Measurements from ENCODE around the gene CCNA2. TPM values are rescaled to one million over a fixed set of nuclear protein-coding genes. Genes with fewer than 3 reads are reported as not detected.

The CCNA2 gene
- total RNA-seq, 3 donors from 2014 or later: 1.3 to 3.8 (median 1.8) TPM

- H3K4me1 ChIP-seq: no peaks in the 10 kb centered on the region
- peaks cover 0 to 3% of the 10 kb centered on the region in 2 donors for H3K27me3 ChIP-seq
- intact Hi-C loops (cut with DNase I; ENCODE audit: low total_unique reads): no loop called here
- no peak overlapping the region for H3K4me3 ChIP-seq
- TF ChIP-seq POLR2A (IDR thresholded peaks at IDR 0.05): no peak
- no peak for TF ChIP-seq POLR2AphosphoS5 (IDR thresholded peaks at IDR 0.05)
- no peak for TF ChIP-seq CTCF (IDR thresholded peaks at IDR 0.05)
- H3K27ac ChIP-seq: no peak overlapping the region
- no peaks in the 10 kb centered on the region for H3K9me3 ChIP-seq
- no peak for DNase-seq (ENCODE audit: low spot score in 2 of 2)
- no peaks in the 10 kb centered on the region for H3K36me3 ChIP-seq
Measured at GRCh38 chr4:121777625-121778024, 46.1 kb downstream of the CCNA2 start.

DNA sequence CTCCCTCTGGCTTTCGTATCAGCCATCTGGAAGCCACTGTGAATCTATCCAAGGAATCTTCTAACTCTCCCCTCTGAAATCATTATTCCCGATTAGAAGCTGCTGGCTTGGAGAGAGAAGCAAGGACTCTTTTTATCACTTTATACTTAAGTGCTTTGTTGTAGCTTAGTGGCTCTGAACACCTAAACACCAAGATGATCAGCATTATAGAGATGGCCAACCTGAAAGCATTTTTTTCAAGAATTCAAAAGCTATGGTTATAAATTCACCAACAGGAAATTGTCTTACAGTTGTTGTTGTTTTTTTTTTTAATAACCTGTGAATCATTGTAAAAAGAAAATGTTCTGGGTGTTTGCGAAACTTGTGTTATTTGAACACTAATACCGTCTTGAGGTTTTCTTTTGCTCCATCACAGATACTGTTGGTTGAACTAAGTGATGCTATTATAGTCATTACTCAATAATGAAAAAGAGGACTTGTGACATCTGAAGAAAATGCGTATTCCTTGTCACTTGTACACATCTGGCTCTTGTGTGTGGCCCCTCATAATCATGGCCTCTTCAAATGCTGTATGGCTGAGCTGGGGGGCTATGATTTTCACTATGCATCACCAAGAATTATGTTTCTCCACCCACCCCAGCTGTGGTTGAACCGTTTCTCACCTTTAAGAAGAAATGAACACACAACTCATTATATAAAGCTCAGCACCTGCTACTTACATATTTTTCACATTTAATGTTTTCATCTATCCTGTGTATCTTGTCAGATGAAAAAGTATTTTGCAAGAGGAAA is 46.9 kb downstream of the CCNA2 start:
- DNase-seq (ENCODE audit: low spot score in 2 of 2): no peak
- no peaks in the 10 kb centered on the region for H3K9me3 ChIP-seq
- no peaks in the 10 kb centered on the region for H3K36me3 ChIP-seq
- H3K4me1 ChIP-seq: no peaks in the 10 kb centered on the region
- intact Hi-C loops (cut with DNase I; ENCODE audit: low total_unique reads): no loop called here
- no peak for TF ChIP-seq CTCF (IDR thresholded peaks at IDR 0.05)
- no peak for TF ChIP-seq POLR2AphosphoS5 (IDR thresholded peaks at IDR 0.05)
- no peak for TF ChIP-seq POLR2A (IDR thresholded peaks at IDR 0.05)
- no peak overlapping the region for H3K4me3 ChIP-seq
- peaks cover 0 to 3% of the 10 kb centered on the region in 2 donors for H3K27me3 ChIP-seq
- H3K27ac ChIP-seq: no peak overlapping the region

- no peak for DNase-seq (ENCODE audit: low spot score in 2 of 2)
- no peak overlapping the region for H3K4me3 ChIP-seq
- TF ChIP-seq CTCF (IDR thresholded peaks at IDR 0.05) (no peak), POLR2A (IDR thresholded peaks at IDR 0.05) (no peak)
- H3K36me3 ChIP-seq: no peaks in the 10 kb centered on the region
- no peaks in the 10 kb centered on the region for H3K4me1 ChIP-seq
- intact Hi-C loops (cut with DNase I; ENCODE audit: low total_unique reads): no loop called here
- H3K27me3 ChIP-seq: no peaks in the 10 kb centered on the region
- no peak overlapping the region for H3K27ac ChIP-seq
- no peaks in the 10 kb centered on the region for H3K9me3 ChIP-seq
Measured at GRCh38 chr4:121773883-121774282, 49.8 kb downstream of the CCNA2 start.

DNA sequence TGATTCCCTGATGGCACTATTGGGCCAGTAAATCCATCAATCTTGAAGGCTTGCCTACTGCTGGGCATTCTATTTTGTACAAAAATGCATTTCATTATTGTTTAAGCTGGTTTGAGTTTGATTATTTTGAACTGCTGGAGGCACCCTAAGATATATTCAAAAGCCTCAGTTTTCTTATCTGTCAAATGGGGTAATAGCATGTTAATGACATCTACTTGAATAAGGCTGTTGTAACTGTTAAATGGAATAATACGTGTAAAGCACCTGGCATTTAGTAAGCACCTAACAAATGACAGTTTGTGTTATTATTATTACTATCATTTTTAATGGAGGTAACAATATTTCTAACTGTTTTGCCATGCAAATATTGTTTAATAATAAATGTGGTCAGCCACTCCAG is 51.8 kb downstream of the CCNA2 start:
- Histone ChIP-seq H3K4me1 (no peaks in the 10 kb centered on the region), H3K36me3 (no peaks in the 10 kb centered on the region), H3K27me3 (no peaks in the 10 kb centered on the region), H3K27ac (no peak overlapping the region), H3K9me3 (no peaks in the 10 kb centered on the region), H3K4me3 (no peak overlapping the region)
- intact Hi-C loops (cut with DNase I; ENCODE audit: low total_unique reads): no loop called here
- DNase-seq (ENCODE audit: low spot score in 2 of 2): no peak
- TF ChIP-seq POLR2AphosphoS5 (IDR thresholded peaks at IDR 0.05): no peak
- TF ChIP-seq CTCF (IDR thresholded peaks at IDR 0.05): no peak
- no peak for TF ChIP-seq POLR2A (IDR thresholded peaks at IDR 0.05)

DNA sequence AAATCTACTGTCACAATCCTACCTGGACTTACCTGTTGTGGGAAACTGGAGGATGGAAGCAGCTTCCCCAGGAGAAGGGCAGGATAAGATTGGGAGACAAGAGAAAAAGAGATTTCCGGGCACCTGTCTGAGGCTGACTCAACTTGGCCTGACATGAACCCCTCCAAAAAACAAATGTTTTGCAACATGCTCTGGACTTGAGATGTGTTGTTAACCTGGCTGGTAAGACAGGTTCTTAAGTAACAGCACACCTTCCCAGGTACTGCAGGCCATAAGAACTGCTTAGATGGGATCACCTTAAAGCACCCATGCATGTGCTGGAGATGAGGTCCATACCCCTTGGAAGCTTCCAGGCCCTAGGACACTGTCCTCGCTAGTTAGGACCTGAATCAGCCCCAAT is 54.3 kb downstream of the CCNA2 start:
- intact Hi-C loops (cut with DNase I; ENCODE audit: low total_unique reads): no loop called here

More for the DNA sequence above, 54.3 kb downstream of the CCNA2 start:
- Histone ChIP-seq H3K4me3 (no peak overlapping the region), H3K9me3 (no peaks in the 10 kb centered on the region), H3K27me3 (peaks cover 0 to 16% of the 10 kb centered on the region in 2 donors), H3K27ac (no peak overlapping the region), H3K36me3 (no peaks in the 10 kb centered on the region), H3K4me1 (no peaks in the 10 kb centered on the region)
- TF ChIP-seq POLR2A (IDR thresholded peaks at IDR 0.05): no peak
- TF ChIP-seq POLR2AphosphoS5 (IDR thresholded peaks at IDR 0.05): no peak
- no peak for TF ChIP-seq CTCF (IDR thresholded peaks at IDR 0.05)
- DNase-seq (ENCODE audit: low spot score in 2 of 2): no peak

Data from breast epithelium (tissue), 4 donors.